H1 (cell line): Measurements from ENCODE around the gene UBE2O. TPM values are rescaled to one million over a fixed set of nuclear protein-coding genes. Genes with fewer than 3 reads are reported as not detected.

Source experiments
- CTCF ChIA-PET: fragments of 300-600 bp; sonication (Branson Sonifier 250); formaldehyde crosslinking; loops from one replicate; lab custom pipeline; 2021; ENCODE audit not compliant: partially characterized antibody; lab: Charles Lee
- POLR2A ChIA-PET: fragments of 300-600 bp; sonication (Branson Sonifier 250); formaldehyde crosslinking; loops from one replicate; lab custom pipeline; 2021; ENCODE audit warnings: inconsistent platforms; ENCODE audit not compliant: partially characterized antibody; lab: Charles Lee
- DNase-seq, 2 experiments: peaks; one replicate each; pipeline versions ENCODE4 v3.0.0 to v3.0.0-alpha.2; 2010 to 2022; ENCODE audit warnings: low spot score in 2 of 2, low read depth in 1 of 2, mixed read lengths in 1 of 2
- FAIRE-seq: peaks from 2 replicates; lab custom pipeline; 2011; peaks lifted over from hg19 to GRCh38; lab: Jason Lieb, UNC
- H2AFZ ChIP-seq: 2 replicates; pipeline ENCODE4 v1.8.1; 2012; ENCODE audit warnings: low read length, inconsistent platforms
- H2AK5ac ChIP-seq: 2 replicates; pipeline ENCODE4 v1.6.1; 2013; ENCODE audit warnings: low read depth, low read length
- H2BK120ac ChIP-seq: replicated peaks from 2 replicates; pipeline ENCODE3; 2013; ENCODE audit warnings: low read depth, low read length, inconsistent platforms
- H2BK12ac ChIP-seq: 2 replicates; pipeline ENCODE4 v1.6.1; 2013; ENCODE audit warnings: low read depth, low read length
- H2BK15ac ChIP-seq: 2 replicates; pipeline ENCODE4 v1.6.1; 2013; ENCODE audit warnings: low read length
- H2BK20ac ChIP-seq: 2 replicates; pipeline ENCODE4 v1.6.1; 2013; ENCODE audit warnings: low read length
- H2BK5ac ChIP-seq: 2 replicates; pipeline ENCODE4 v1.6.1; 2013; ENCODE audit warnings: low read depth, low read length
- H3K14ac ChIP-seq: 2 replicates; pipeline ENCODE4 v1.6.1; 2013; ENCODE audit warnings: inconsistent platforms; ENCODE audit not compliant: insufficient read length
- H3K18ac ChIP-seq: 2 replicates; pipeline ENCODE4 v1.6.1; 2013; ENCODE audit warnings: low read length; ENCODE audit errors: extremely low read depth
- H3K23ac ChIP-seq: 2 replicates; pipeline ENCODE4 v1.6.1; 2013; ENCODE audit warnings: inconsistent platforms; ENCODE audit not compliant: insufficient read length
- H3K23me2 ChIP-seq: 2 replicates; pipeline ENCODE4 v1.6.1; 2013; ENCODE audit warnings: low read depth, low read length
- H3K27ac ChIP-seq: 2 replicates; pipeline ENCODE4 v1.6.1; 2011; ENCODE audit warnings: low read depth, low read length, inconsistent platforms
- H3K27me3 ChIP-seq, 4 experiments: replicated peaks in 1 of 4; 1 replicate in 1 of 4; 2 replicates in 3 of 4; pipeline versions ENCODE4 v1.6.1 to v1.8.1; 2011 to 2013; ENCODE audit warnings: low read length in 3 of 4, mild to moderate bottlenecking in 3 of 4, inconsistent platforms in 2 of 4, mixed read lengths in 2 of 4, moderate library complexity in 1 of 4; ENCODE audit not compliant: control insufficient read depth in 3 of 4, insufficient read depth in 3 of 4; ENCODE audit errors: extremely low read depth in 1 of 4
- H3K36me3 ChIP-seq, 4 experiments: 2 replicates each; pipeline versions ENCODE4 v1.6.1 to v1.8.1; 2011 to 2013; ENCODE audit warnings: mild to moderate bottlenecking in 4 of 4, low read length in 3 of 4, moderate library complexity in 2 of 4, control low read depth in 1 of 4, inconsistent platforms in 1 of 4; ENCODE audit not compliant: insufficient read depth in 4 of 4, control insufficient read depth in 2 of 4
- H3K4ac ChIP-seq: replicated peaks from 2 replicates; pipeline ENCODE3; 2013; ENCODE audit warnings: low read length, low read depth, mixed read lengths, inconsistent platforms; ENCODE audit not compliant: insufficient read length
- H3K4me1 ChIP-seq, 4 experiments: replicated peaks in 1 of 4; 1 replicate in 1 of 4; 2 replicates in 3 of 4; pipeline versions ENCODE4 v1.6.1 to v1.8.1; 2011 to 2013; ENCODE audit warnings: low read length in 3 of 4, inconsistent platforms in 2 of 4, mixed read lengths in 1 of 4; ENCODE audit not compliant: insufficient read depth in 4 of 4, control insufficient read depth in 3 of 4
- H3K4me2 ChIP-seq, 2 experiments: 2 replicates each; pipeline versions ENCODE4 v1.6.1 to v1.8.1; 2011 to 2013; ENCODE audit warnings: low read depth in 2 of 2, low read length in 2 of 2, control low read depth in 1 of 2, inconsistent platforms in 1 of 2, mild to moderate bottlenecking in 1 of 2; ENCODE audit not compliant: insufficient read depth in 1 of 2
- H3K4me3 ChIP-seq, 4 experiments: fragments of 200-600, 300-600 bp in 1 of 4; sonication (generic), shearing (Covaris generic), sonication (Bioruptor Twin) in 1 of 4; 2 replicates each; pipeline versions ENCODE4 v1.5.1 to v1.8.1; 2011 to 2016; ENCODE audit warnings: low read length in 4 of 4, low read depth in 3 of 4, control low read depth in 2 of 4, inconsistent platforms in 2 of 4, mild to moderate bottlenecking in 2 of 4, mixed read lengths in 1 of 4, moderate library complexity in 1 of 4; ENCODE audit not compliant: insufficient read depth in 2 of 4; ENCODE audit errors: extremely low read depth in 1 of 4
- H3K56ac ChIP-seq: replicated peaks from 2 replicates; pipeline ENCODE3; 2013; ENCODE audit warnings: low read depth, mild to moderate bottlenecking, mixed read lengths, low read length, inconsistent platforms; ENCODE audit not compliant: insufficient read length
- H3K79me1 ChIP-seq: 2 replicates; pipeline ENCODE4 v1.6.1; 2013; ENCODE audit warnings: low read depth, low read length, control low read depth
- H3K79me2 ChIP-seq, 2 experiments: 2 replicates each; pipeline versions ENCODE4 v1.6.1 to v1.8.1; 2012 to 2013; ENCODE audit warnings: low read length in 2 of 2, mild to moderate bottlenecking in 2 of 2, inconsistent platforms in 1 of 2; ENCODE audit not compliant: insufficient read depth in 2 of 2, control insufficient read depth in 1 of 2
- H3K9ac ChIP-seq, 4 experiments: replicated peaks in 1 of 4; 1 replicate in 1 of 4; 2 replicates in 3 of 4; pipeline versions ENCODE4 v1.6.1 to v1.8.1; 2011 to 2013; ENCODE audit warnings: low read depth in 3 of 4, low read length in 3 of 4, control low read depth in 2 of 4, mild to moderate bottlenecking in 2 of 4, moderate library complexity in 2 of 4, inconsistent platforms in 1 of 4; ENCODE audit errors: extremely low read depth in 1 of 4
- H3K9me3 ChIP-seq, 2 experiments: 2 replicates each; pipeline versions ENCODE4 v1.6.1 to v1.8.1; 2012 to 2013; ENCODE audit warnings: mild to moderate bottlenecking in 2 of 2, moderate library complexity in 2 of 2, control low read depth in 1 of 2, inconsistent platforms in 1 of 2, low read depth in 1 of 2, low read length in 1 of 2, mixed read lengths in 1 of 2; ENCODE audit not compliant: insufficient read depth in 2 of 2
- H4K20me1 ChIP-seq, 2 experiments: replicated peaks in 1 of 2; 2 replicates each; pipeline versions ENCODE3 to v1.8.1; 2011 to 2013; ENCODE audit warnings: inconsistent platforms in 2 of 2, low read length in 2 of 2, mild to moderate bottlenecking in 1 of 2; ENCODE audit not compliant: insufficient read depth in 2 of 2, control insufficient read depth in 1 of 2
- H4K5ac ChIP-seq: 2 replicates; pipeline ENCODE4 v1.6.1; 2013; ENCODE audit warnings: low read length, low read depth, mixed read lengths, inconsistent platforms; ENCODE audit not compliant: insufficient read length
- H4K8ac ChIP-seq: 2 replicates; pipeline ENCODE4 v1.8.0; 2013; ENCODE audit warnings: mild to moderate bottlenecking, moderate library complexity, low read length, inconsistent platforms; ENCODE audit not compliant: insufficient read depth; ENCODE audit errors: extremely low read depth
- H4K91ac ChIP-seq: replicated peaks from 2 replicates; pipeline ENCODE3; 2013; ENCODE audit warnings: low read length, mixed read lengths, inconsistent platforms; ENCODE audit not compliant: insufficient read length
- CBX5 ChIP-seq: fragments of 300-800, 300-1000 bp; sonication (generic); IDR thresholded peaks from 2 replicates; pipeline ENCODE4 v1.7.1; 2016; ENCODE audit warnings: antibody characterized with exemption, low read length, low read depth
- CEBPB ChIP-seq: IDR thresholded peaks from 2 replicates; pipeline ENCODE4 v1.6.1; 2012; ENCODE audit warnings: low read depth, low read length
- RAD21 ChIP-seq, 2 experiments: IDR thresholded peaks in 1 of 2; conservative IDR thresholded peaks in 1 of 2; 2 replicates each; pipeline ENCODE4 v1.6.1; 2011; ENCODE audit warnings: low read depth in 2 of 2, low read length in 2 of 2, improper control_type of control experiment in 1 of 2, inconsistent platforms in 1 of 2, mild to moderate bottlenecking in 1 of 2, moderate library complexity in 1 of 2
- WGBS, 2 experiments: shearing (Covaris generic) in 1 of 2; methylation state at CpG; one replicate each; pipeline versions ENCODE4 v1.1.6 to v1.1.7; 2013 to 2015; ENCODE audit warnings: low lambda C conversion rate in 2 of 2, mixed read lengths in 2 of 2, inconsistent platforms in 1 of 2, low coverage in 1 of 2, missing lambda C conversion rate in 1 of 2; ENCODE audit not compliant: insufficient replicate concordance in 2 of 2, insufficient coverage in 1 of 2, insufficient read length in 1 of 2; ENCODE audit errors: extremely low coverage in 1 of 2, missing lambda C conversion rate in 1 of 2; 5-methylcytosine and 5-hydroxymethylcytosine counted together
- polyA plus RNA-seq, 7 experiments: library from polyadenylated mRNA; depleted of rRNA in 3 of 7; stranded (reverse) in 5 of 7; unstranded in 2 of 7; fragments of >200 nt in 5 of 7; fragments of 200-250 nt in 2 of 7; gene quantifications; 1 replicate in 5 of 7; 2 replicates in 1 of 7; 4 replicates in 1 of 7; pipeline versions ENCODE4 v1.2.1 to v1.2.3, GENCODE V29; 2011 to 2013; ENCODE audit warnings: missing spikeins in 2 of 7, mixed read lengths in 2 of 7
- total RNA-seq: library from RNA; stranded (reverse); fragmentation: NEBNext Ultra II Directional; extraction: Animal tissue kit (Norgen Biotek cat#: 25700); gene quantifications from 2 replicates; pipeline ENCODE4 v1.2.1, GENCODE V29; 2021
- TF ChIP-seq, protein P1 (sequence below), 3 experiments: IDR thresholded peaks; 1 replicate in 2 of 3; 2 replicates in 1 of 3; pipeline versions ENCODE4 v1.5.1 to v1.6.1; 2011; ENCODE audit warnings: low read length in 3 of 3, mild to moderate bottlenecking in 3 of 3, inconsistent platforms in 2 of 3, low read depth in 1 of 3, moderate library complexity in 1 of 3; ENCODE audit not compliant: insufficient read depth in 1 of 3; ENCODE audit errors: control extremely low read depth in 1 of 3

UBE2O gene
- total and polyA plus RNA-seq, 2 of the 8 experiments (the other 6 are each of a cell fraction or from before 2014, with no cell fraction given): 24.4 to 63.0 TPM

DNA sequence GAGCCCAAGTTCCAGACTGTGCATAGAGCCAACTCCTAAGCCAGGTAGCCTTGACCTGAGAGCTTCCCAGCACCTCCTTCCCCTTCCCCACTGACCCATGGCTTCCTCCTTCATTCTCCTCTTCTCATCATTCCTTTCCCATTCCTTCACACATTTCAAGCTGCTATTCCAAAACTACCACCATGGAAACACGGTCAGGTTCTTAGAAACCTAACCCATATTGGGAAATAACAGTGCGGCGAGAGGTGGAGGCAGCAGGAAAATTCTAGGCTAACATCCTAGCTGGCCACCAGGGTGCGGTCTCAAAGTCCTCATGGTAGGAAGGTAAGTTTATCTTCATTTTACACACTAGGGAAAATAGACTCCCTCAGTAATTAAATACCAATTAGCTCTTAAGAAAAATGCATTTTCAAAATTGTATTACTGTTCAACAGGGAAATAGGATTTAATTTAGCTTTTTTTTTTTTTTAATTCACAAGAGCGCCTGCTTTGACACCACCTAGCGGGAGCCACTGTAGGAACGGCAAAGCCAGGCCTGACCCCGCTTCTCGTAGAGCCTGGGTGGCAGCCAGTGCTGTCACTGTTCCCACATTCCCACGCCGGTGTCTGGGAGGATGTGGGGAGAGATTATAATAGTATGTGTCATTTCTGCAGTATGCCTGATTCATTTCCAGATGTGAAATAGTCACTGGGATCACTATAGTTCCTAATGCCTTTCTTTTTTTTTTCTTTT, 82.5 kb downstream of the UBE2O start:
- FAIRE-seq (no peak), DNase-seq (no peak)
- H3K9me3 ChIP-seq: no peaks in the 10 kb centered on the region
- H2BK12ac ChIP-seq: no peak overlapping the region
- H3K36me3 ChIP-seq: no peaks in the 10 kb centered on the region; a peak in 1 of 8 replicates
- no peaks in the 10 kb centered on the region for H3K27me3 ChIP-seq
- H2AK5ac ChIP-seq: no peak overlapping the region
- H3K14ac ChIP-seq: no peak overlapping the region
- H3K23ac ChIP-seq: no peak overlapping the region
- H2BK120ac ChIP-seq: no peak overlapping the region
- H3K79me2 ChIP-seq: no peaks in the 10 kb centered on the region
- H3K79me1 ChIP-seq: no peaks in the 10 kb centered on the region
- H3K27ac ChIP-seq: no peak overlapping the region
- no peaks in the 10 kb centered on the region for H4K20me1 ChIP-seq
- no peak overlapping the region for H3K4me2 ChIP-seq
- no peak overlapping the region for H2BK20ac ChIP-seq
- no peak overlapping the region for H2AFZ ChIP-seq
- H3K4me3 ChIP-seq: no peak overlapping the region
- H3K18ac ChIP-seq: no peak overlapping the region
- no peak overlapping the region for H3K56ac ChIP-seq
- no peak overlapping the region for H3K9ac ChIP-seq
- CTCF ChIA-PET: interaction anchor here (0.6 to 29.3 kb wide), 25 partner anchors 9 to 1642 kb away, joined by 3 to 635 read pairs (median 4); partner anchors contain the start of genes QRICH2 and SPHK1
- H2BK15ac ChIP-seq: no peak overlapping the region
- peaks cover 0 to 4% (median 3%) of the 10 kb centered on the region in 4 experiments; a peak in 3 of 7 replicates for H3K4me1 ChIP-seq
- POLR2A ChIA-PET: interaction anchor here (0.8 kb wide), 1 partner anchor 17 kb away, joined by 5 read pairs; the partner anchor contains the start of gene PRPSAP1
- H3K23me2 ChIP-seq: no peaks in the 10 kb centered on the region
- H4K5ac ChIP-seq: no peak overlapping the region
- no peak overlapping the region for H4K8ac ChIP-seq
- H2BK5ac ChIP-seq: no peak overlapping the region
- no peak overlapping the region for H3K4ac ChIP-seq
- 80% methylated on average over 11 of the region's 11 CpGs; no CpG with 5 or more reads in 1 of the 2 experiments for WGBS, 2 experiments
- H4K91ac ChIP-seq: no peak overlapping the region
- TF ChIP-seq CBX5: no peak
- peak; percentile 2 to 4; a peak in 1 of 4 replicates for TF ChIP-seq RAD21 (IDR thresholded peaks at IDR 0.05 in 1 of 2, conservative IDR thresholded peaks at IDR 0.05 in 1 of 2; ENCODE audit: low read depth in 2 of 2, low read length in 2 of 2)
- TF ChIP-seq, protein P1, sequence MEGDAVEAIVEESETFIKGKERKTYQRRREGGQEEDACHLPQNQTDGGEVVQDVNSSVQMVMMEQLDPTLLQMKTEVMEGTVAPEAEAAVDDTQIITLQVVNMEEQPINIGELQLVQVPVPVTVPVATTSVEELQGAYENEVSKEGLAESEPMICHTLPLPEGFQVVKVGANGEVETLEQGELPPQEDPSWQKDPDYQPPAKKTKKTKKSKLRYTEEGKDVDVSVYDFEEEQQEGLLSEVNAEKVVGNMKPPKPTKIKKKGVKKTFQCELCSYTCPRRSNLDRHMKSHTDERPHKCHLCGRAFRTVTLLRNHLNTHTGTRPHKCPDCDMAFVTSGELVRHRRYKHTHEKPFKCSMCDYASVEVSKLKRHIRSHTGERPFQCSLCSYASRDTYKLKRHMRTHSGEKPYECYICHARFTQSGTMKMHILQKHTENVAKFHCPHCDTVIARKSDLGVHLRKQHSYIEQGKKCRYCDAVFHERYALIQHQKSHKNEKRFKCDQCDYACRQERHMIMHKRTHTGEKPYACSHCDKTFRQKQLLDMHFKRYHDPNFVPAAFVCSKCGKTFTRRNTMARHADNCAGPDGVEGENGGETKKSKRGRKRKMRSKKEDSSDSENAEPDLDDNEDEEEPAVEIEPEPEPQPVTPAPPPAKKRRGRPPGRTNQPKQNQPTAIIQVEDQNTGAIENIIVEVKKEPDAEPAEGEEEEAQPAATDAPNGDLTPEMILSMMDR (IDR thresholded peaks at IDR 0.05; ENCODE audit: control extremely low read depth in 1 of 3, insufficient read depth in 1 of 3, low read depth in 1 of 3, low read length in 3 of 3): peak; percentile 33 to 45 (median 36); a peak in 3 of 4 replicates
- 0 out of 2 replicates have a peak, but pooled peaks have one; percentile 15 for TF ChIP-seq CEBPB
